ENCODE data around the gene CENPH. TPM values are rescaled to one million over a fixed set of nuclear protein-coding genes. Genes with fewer than 3 reads are reported as not detected.

CENPH gene
- total RNA-seq, 1 donor from 2014 or later, result not detected

DNA sequence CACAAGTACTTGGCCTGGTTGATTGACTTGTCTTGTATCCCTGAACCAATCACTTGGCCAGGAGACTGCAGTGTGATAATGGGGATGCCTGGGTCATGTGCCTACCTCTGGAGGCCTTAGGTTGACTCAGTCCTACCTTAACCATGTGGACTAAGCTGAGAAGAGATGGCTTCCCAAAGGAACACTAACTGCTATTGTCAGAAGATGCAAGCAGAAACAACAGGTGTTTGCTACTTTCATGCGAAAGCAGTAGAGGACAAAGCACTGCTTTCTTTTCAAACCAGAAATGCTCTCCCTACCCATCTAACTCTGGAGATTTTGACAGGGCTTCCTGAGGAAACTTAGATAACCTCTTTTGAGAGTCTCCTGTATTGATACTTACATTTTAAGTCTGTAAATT lies 68.2 kb downstream of the CENPH start:
- DNase-seq (ENCODE audit: low spot score in 2 of 2), result no peak
- H3K4me3 ChIP-seq, result no peak overlapping the region
- H3K9me3 ChIP-seq, result no peaks in the 10 kb centered on the region
- H3K27me3 ChIP-seq, result no peaks in the 10 kb centered on the region
- peaks cover 37 to 57% of the 10 kb centered on the region in 2 donors for H3K36me3 ChIP-seq
- intact Hi-C loops (cut with DNase I), result no loop called here
- H3K4me1 ChIP-seq, result no peaks in the 10 kb centered on the region
- H3K27ac ChIP-seq, result no peak overlapping the region
- TF ChIP-seq CTCF (IDR thresholded peaks at IDR 0.05), result no peak

Other genes starting within 250 kb of the CENPH start
- 20.6 TPM for gene SLC30A5, start 95.6 kb upstream of the CENPH start, total RNA-seq
- gene CCNB1, start 22.4 kb upstream of the CENPH start, total RNA-seq, result 16.0 TPM
- 94.3 TPM for gene CDK7, start 45.3 kb downstream of the CENPH start, total RNA-seq
- 5.2 TPM for gene CCDC125, start 143.2 kb downstream of the CENPH start, total RNA-seq
- 3.9 TPM for gene AK6, start 179.9 kb downstream of the CENPH start, total RNA-seq
- 6.3 TPM for gene TAF9, start 179.9 kb downstream of the CENPH start, total RNA-seq
- gene RAD17, start 180.2 kb downstream of the CENPH start, total RNA-seq, result 24.4 TPM
- not detected for gene MARVELD2, start 225.5 kb downstream of the CENPH start, total RNA-seq

All from ascending aorta (tissue), 2 donors.